Fibroblast of skin of back (primary cell): ENCODE data around the gene NKX1-2. TPM values are rescaled to one million over a fixed set of nuclear protein-coding genes. Genes with fewer than 3 reads are reported as not detected.

Source experiments
- DNase-seq: peaks from one replicate; pipeline ENCODE4 v3.0.0-alpha.2; 2013
- polyA plus RNA-seq, 2 experiments: library from polyadenylated mRNA; unstranded; fragments of 120-200 nt; gene quantifications; one replicate each; pipeline ENCODE4 v1.2.1, GENCODE V29; 2013; ENCODE audit not compliant: insufficient read length in 2 of 2

NKX1-2 gene
- not detected for polyA plus RNA-seq (2013, experiment 1 of 2; ENCODE audit: insufficient read length)
- polyA plus RNA-seq (2013, experiment 2 of 2; ENCODE audit: insufficient read length) = not detected

DNA sequence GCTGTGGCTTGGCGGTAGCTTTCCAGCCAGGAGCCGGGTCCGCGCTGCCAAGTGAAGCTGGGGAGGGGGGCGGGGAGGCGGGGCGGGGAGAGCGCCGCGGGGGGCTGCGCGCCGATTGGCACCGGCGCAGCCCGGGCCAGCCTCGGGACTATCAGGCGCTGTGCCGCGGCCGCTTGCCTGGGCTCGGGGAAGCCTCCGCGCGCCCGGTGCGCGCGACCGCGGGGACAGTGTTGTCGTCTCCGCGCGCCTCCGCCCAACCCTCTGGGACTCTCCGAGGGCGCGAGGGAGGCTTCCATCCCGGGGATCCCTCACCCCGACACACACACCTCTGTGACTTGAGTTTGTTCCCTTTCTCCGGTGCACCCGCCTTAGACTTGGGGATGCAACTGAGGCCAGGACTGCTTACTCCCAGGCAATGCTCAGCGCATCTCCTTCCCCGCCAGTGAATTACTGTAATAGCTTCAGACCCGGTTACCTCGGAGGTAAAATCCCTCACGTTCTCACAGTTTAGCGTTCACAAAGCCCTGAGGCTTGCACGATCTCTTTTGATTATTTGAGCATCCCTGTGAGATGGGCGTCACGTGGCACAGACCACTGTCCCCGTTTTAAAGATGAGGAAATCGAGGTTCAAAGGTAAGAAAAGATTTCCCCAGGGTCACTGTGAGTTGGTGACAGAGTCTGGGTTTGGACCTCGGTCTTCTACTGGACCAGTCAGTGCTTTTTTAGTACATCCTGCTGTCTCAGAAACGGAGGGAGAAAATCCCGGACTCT lies at the start of gene NKX1-2:
NKX1-2 (minus strand) TSS at position 24 of the 771 bp plus-strand sequence. CDS start 92 bp downstream, outside the sequence.
- DNase-seq = no peak

DNA sequence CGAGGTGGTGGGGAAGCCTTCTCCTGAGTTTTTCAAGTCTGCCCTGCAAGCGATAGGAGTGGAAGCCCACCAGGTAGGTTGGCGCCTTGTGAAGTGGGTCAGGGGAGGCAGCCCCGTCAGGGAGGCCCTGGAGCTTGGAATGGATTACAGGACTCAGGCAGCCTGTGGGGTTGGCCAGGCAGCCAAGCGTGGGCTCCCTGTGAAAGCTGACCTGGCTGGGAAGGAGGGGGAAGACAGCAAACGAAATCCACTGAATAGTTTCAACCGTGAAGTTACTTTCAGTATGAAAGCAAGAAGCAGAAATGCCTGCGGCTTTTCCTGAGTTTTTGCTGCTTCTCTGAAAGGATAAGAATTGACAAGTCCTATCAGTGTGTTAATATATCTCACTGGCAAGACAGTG lies 48.2 kb upstream of the NKX1-2 start:
- DNase-seq = no peak

DNA sequence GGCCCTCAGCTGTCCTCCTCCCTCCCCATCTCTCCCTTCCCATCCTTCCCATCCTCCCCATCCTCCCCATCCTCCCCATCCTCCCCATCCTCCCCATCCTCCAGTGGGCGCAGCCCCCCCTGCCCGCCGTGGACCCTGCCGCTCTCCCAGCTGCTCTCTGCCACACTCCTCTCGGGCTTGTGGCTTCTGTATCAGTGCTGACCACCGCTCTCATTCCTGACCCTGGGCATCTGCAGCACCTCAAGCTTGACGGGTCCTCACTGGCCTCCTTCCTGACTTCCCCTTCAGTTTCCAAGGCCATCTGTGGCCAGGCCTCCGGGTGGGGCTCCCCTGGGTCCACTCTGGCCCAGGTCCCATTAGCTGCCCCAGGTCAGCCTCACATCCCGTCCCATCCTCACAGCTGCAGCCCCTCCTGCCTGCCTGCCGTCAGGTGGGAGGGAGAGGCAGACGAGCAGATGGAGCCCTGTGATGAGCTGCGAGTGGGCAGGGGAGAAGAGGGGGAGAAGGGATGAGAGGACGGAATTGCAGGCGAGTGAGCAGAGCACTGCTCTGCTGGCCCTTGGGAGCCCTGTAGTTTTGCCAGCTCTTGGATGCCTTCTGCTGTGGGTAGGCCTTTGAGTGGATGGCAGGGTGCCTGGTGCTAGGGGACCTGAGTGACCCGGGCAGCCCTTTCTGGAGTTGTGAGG lies 47.5 kb upstream of the NKX1-2 start:
- no peak for DNase-seq

DNA sequence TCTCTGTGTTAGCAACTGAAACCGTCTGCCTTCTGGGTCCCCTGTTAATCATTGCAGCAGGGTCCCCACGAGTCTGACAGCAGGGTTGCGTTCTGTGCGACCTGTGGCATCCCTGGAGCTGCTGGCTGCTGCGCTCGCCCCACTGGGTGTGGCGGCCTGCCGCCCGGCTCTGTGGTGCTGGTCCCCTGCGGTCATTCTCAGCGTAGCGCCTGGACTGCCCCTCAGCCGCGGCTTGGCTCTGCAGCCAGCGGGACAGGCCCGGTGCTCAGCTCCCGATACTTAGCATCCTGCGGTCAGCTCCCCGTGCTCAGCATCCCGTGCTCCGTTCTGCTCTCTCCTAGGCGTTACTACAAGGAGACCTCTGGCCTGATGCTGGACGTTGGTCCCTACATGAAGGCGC lies 46.8 kb upstream of the NKX1-2 start:
- DNase-seq = no peak

DNA sequence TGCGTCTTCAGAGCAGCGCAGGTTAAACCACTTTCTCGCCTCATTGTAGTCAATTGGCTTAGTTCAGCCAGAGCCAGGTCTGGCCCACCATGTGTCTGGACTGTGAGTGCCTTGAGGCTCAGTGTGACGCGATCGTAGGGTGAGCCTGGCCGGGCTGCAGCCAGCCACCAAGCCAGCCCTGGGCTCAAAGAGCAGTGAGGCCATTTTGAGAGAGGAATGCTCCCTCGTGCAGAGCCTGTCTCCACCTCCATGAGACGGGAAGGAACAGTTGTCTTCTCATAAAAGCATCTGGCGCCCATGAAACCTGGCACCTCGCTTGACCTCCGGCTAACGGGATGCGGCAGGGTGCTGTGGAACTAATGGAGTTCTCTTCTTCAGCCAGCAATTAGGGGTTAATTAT lies 46.3 kb upstream of the NKX1-2 start:
- DNase-seq = no peak

DNA sequence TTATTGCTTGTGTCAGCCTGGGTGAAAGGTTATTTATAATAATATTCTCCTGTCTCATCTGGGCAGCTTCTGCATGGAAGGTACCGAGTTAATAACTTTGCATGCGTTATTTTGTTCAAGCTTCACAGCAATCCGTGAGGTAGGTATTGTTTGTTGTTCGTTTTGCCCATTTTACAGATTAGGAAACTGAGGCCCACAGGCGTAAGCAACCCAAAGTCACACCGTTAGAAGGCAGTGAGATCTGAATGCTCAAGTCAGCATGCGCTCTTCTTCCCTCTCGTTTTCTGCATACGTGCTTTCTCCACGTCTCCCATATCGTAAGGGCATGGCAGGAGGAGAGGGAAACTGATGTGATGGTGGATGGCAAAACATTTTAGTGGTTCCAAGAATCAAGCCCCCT lies 45.9 kb upstream of the NKX1-2 start:
- no peak for DNase-seq

DNA sequence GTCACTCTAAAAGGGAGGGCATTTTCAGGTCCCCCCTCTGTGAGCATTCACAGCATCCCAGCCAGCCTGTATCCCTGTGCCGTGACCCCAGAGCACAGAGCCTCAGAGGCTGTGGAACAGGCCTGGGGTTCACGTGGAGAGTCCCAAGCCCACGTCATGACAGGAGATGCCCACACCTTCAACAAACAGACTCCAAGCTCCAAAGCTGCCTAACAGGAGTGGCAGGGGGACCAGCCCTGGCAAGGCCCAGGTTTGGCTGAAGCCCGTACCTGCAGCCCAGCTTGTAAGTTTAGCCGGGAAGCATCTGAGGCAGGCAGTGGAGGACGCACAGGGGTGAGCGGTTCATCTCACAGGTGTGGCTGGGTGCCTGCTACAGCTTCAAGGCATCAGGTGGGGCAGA lies 45.3 kb upstream of the NKX1-2 start:
- no peak for DNase-seq

DNA sequence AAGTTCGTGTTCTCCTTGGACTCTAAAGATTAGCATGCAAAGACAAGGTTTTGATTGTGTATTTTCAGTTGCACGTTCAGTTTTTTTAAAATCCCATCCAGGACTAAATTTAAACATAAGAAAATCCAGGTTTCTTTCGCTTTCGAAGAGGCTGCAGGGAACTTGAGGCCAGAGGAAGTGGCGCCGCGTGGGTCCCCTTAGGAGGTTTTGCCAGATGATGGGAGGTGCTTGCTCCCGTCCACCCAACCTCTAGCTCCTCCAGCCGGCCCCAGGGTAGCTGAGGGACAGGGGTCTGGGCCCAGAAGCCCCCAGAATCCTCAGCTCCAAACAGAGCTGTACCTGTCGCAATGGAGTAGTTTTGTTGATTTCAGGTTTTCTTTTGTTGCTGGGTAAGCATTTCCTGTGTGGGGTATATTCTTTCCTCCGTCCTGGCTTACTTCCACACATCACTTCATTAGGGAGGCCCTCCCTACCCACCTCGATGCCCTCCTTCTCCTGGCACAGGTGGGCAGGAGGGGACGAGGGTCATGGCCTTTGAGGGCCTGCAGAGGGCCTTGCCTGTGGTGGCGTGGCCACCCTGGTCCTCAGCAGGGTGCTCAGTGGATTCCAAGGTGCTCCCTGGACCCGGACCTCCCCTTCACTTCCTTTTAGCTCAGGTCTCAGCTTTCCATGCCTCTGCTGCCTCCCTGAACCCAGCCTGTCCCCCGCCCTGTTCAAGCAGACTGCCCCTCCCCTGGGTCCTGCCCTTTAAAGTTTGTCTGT lies 44.4 kb upstream of the NKX1-2 start:
- DNase-seq = no peak

DNA sequence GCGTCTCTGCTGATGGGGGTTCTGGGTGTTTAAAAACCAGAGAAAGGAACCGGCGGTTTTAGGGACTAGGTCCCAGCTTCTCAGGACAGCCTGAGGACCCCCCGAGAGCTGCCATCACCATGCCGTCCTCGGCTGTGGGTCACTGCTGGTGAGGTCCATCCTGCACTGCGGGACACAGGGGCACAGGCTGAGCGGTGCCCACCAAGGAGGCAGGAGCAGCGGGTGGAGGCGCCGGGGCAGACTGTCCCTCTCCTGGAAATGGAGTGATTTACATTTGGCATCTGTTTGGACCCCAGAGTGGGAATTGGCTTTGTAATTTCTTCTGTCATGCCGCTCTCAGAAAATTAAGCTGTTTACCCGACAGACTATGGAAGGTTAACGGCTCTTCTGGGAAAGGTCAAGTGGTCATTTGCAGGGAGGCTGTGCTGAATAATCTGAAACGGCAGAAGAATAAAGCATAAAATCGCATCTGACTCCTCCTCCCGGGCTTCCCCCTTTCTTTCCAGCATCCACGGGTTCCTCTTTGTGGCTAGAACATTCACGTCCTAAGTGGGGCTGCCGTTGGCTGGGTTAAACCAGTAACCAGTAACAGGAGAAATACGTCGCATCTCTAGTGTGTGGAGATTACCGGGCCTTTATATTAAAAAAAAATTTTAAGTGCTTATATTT lies 43.5 kb upstream of the NKX1-2 start:
- DNase-seq = no peak

DNA sequence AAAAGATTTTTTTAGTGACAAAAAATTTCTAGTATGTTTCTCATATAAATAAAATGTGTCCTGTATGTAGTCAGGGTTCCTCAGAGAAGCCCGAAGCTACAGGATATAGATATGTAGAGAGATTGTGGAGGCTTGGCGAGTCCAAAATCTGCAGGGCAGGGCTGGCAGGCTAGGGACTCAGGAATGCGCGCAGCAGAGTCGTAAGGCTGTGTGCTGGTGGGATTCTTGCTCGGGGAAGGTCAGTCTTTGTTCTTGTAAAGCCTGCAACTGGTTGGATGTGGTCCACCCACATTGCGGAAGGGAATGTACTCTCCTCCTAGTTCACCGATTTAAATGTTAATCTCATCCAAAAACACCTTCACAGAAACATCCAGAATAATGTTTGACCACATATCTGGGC lies 42.4 kb upstream of the NKX1-2 start:
- DNase-seq = no peak

DNA sequence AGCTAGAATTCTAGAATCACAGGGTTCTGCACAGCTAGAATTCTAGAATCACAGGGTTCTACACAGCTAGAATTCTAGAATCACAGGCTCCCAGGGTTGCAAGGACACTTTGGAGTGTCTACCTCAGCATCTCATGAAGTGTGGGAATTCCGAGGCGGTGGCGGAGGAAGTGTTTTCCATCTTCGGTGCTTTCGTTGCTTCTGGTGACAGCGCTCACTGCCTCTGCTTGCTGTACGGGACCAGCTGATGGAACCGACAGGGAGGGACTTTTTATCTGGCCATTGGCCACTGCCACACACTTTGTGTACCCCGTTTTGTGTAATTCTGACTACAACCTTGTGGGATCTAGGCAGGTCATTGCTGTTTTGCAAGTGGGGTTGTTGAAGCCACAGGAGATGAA lies 41.3 kb upstream of the NKX1-2 start:
- no peak for DNase-seq

DNA sequence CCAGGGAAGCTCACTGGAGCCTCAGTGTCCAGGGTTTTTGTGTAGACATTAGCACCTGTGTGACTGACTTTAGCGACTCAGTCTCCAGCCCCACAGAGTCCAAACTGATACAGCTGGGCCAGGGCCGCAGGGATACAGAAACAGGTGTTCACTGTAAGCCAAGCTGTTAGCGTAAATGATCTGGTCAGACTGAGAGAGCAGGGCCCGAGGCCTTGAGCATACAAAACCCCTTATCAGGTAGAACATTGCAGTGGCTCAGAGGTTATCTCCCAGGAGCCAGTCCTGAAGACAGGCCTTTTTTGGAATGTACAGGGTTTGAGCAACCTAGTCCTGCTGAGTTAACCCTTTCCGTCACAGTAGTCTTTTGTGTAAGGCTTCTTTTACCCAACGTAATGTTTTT lies 36.8 kb upstream of the NKX1-2 start:
- DNase-seq = no peak

DNA sequence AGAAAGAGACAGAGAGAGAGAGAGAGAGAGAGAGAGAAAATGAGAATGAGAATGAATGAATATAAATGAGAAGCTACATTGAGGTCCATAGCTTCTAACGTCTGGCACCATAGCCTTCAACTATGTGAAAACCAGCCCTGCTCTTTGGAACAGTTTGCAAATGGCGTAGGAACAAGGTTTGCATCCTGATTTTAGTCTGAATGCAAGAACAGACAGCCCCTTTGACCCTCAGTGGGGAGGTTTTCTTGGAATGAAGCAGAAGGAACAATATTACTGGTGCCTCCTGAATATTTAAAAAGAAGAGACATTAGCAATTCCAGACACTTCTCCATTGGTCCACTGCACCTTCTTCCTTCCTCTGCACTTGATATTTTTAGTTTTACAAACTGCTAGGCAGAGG lies 34.8 kb upstream of the NKX1-2 start:
- DNase-seq = no peak

DNA sequence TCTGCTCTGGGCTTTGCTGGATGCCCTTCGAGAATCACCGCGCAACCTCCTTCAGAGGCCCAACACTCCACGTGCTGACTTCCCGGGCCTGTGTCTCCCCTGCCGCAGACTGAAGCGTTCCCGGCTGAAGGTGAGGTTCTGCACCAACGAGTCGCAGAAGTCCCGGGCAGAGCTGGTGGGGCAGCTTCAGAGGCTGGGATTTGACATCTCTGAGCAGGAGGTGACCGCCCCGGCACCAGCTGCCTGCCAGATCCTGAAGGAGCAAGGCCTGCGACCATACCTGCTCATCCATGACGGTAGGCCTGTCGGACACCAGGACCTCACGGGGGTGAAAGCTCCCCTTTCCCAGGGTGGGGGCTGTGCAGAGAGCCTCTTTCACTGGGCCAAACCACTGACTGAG lies 34.2 kb upstream of the NKX1-2 start:
- DNase-seq = no peak

DNA sequence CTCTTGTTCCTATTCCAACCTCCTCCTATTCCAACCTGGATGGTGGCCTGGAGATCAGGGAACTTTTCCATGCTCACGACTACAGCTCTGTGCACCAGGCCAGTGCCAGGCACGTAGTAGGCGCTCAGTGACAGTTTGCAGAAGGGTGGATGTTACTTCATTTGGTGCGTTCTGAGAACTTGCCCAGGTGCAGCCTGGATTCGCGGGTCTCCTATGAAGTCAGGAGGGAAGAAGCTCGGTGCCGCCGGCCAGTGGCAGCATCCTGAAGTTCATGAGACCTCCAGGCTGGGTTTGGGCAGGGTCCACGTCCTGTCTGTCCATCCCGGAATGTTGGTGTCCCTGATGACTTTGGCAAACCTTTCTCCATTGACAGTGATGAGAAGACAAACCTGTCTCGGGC lies 33.0 kb upstream of the NKX1-2 start:
- no peak for DNase-seq

DNA sequence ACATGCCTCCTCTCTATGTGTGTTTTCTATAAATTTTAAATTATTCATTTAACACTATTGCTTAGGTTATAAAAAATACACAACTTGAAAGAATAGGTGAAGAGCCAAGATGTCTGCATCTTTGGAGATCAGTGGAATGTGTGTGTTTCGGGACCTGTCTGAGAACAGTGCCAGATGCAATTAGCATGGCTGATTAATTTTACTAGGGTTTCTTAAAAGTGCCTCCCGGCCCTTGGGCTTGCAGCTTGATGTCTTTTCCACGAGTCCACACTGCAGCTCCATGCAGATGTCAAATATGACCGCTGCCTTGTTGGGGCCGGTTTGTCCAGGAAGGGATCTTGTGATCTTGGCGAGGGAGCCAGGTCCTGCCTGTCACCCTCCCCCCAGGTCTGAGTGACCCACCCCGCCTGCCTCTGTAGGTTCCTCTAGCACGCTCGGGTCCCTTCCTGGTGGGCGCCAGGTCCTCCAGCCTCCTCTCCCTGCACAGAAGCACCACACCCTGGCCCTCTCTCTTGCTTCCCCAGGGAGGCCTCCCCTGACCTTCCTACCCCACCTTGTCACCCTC lies 32.5 kb upstream of the NKX1-2 start:
- no peak for DNase-seq

DNA sequence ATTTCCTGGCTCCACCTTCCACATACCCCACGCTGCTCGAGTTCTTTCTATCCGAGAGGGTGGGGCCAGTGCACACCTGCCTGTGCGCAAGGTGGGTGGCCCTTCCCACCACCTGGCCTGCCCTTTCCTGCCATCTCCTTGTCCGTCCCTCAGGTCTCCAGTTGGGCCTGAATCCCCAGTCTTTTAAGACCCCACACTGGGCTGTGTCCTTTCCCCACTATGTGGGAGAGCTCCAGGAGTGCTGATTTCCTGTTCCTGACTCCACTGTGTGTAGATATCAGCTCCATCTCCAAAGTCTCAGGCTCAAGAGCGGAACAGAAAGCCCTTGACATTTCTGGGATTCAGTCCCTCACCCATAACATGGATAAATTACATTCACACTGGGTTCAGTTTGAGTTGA lies 31.9 kb upstream of the NKX1-2 start:
- DNase-seq = no peak

DNA sequence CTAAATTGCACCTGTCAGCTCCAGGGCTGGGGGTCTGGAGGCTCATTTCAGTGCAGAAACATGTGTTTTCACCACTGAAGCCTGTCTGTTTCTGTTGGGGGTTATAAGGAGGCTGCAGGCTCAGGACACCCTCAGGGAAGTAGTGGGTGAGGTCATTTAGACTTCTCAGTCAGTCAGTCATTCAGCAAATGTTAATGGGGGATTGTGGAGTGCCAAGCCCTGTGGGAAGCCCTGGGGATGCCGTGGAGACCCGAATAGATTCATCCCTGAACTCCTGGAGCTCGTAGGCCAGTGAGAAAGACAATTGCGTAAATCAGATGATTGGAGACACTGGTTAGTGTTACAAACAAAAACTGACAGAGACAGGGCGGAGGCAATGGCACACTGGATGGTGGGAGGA lies 31.0 kb upstream of the NKX1-2 start:
- DNase-seq = no peak

DNA sequence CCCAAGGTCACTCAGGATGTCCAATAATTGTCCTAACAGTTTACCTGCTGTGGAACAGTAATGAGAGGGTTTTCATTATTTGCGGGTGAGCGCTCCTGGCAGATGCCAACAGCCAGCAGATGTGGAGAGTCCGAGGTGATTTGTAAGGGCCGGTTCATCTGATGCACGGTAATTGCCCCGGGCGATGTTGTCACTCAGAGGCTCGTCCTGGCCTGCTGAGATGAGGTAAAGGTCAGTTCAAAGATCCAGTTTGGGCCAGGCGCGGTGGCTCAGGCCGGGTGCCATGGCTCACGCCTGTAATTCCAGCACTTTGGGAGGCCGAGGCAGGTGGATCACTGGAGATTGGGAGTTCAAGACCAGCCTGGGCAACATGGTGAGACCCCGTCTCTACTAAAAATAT lies 28.7 kb upstream of the NKX1-2 start:
- DNase-seq = no peak

DNA sequence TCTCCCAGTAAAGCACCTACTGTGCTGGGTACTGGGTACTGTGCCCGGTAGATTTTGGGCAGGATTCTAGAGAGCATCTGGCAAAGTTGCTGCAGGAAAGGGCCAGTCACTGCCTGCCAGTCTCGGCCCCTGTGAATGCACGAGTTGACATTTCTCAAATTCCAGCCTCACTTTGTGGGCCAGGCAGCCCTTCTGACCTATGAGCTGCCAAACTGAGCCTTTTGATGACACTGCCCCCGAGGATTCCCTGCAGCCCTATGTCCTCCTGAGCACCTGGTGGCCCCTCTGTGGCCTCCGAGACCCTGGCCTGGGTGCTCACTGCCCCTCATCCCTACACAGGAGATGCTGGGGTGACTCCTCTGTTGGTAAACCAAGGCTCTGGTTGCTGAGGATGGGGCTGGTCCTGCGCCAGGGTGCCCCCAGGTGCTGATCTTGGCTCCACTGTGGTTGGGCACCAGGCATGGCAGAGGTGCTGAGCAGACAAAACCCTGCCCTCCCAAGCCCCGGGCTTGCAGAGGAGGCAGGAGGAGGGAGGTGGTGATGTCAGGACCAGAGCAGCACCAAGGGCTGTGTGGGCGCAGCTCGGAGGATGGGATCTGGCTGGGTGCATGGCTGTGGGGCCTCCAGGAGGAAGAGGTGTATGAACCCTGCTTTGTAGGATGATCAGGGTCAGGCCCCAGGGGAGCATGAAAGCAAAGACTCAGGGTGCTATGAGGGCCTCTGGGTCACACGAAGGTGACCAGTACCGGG lies 28.0 kb upstream of the NKX1-2 start:
- DNase-seq = peak; percentile 6

DNA sequence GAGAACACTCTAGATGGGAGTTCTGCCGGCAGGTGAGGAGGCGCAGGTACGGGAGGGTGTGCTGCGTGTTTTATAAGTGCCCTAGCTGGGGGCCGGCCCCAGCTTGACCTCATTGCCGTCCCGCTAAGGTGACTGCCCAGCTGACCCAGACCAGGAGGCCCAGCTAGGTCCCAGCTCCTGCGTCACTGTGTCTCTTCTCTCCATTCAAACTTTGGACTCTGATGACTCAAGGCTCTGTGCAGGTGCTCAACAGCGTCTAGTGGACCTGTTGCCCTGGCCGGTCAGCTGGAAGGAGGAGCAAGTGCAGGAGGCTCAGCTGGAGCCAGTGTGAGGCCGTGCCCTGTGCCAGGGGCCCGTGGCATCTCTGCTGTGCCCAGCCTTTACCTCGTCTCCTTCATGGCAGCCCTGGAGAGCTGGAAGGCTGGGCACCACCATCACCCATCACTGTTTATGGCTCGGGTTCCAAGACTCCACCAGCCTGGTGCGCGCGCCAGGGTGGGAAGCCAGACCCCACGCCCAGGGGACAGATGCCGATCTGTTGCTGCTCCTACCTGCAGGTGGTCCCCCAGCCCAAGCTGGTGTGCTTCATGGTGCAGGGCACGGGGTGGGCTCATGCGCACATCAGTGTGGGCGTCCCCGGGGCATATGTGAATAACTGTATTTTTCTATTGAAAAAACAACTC lies 26.3 kb upstream of the NKX1-2 start:
- DNase-seq = no peak
